K562 (cell line): ENCODE results near the gene DET1. TPM values are rescaled to one million over a fixed set of nuclear protein-coding genes. Genes with fewer than 3 reads are reported as not detected.

Experiments
- ATAC-seq: fragments of 200-7000 bp; cut with Tn5 transposase; 3 replicates; pipeline ENCODE4 v1.9.1; 2020; ENCODE audit warnings: moderate library complexity
- BruUV-seq: library from RNA; stranded (reverse); fragments of 400-500 nt; replicated peaks from 2 replicates; lab custom pipeline; 2021; lab: Mats Ljungman, UMichigan
- CTCF ChIA-PET: fragments of 300-600 bp; formaldehyde crosslinking; extraction: SDS; loops from one replicate; lab custom pipeline; 2021; ENCODE audit warnings: low intra/inter-chr PET ratio; lab: Yijun Ruan, JAX
- POLR2A ChIA-PET: fragments of 300-600, 350-650 bp; sonication (Branson Sonifier 250); formaldehyde crosslinking; extraction: SDS; loops from one replicate; lab custom pipeline; 2021; ENCODE audit warnings: antibody characterized with exemption, inconsistent platforms; lab: Yijun Ruan, JAX
- DNase-seq, 4 experiments: peaks; one replicate each; pipeline versions ENCODE4 v3.0.0 to v3.0.0-alpha.2; 2011 to 2018; ENCODE audit warnings: low spot score in 3 of 4, mixed read lengths in 3 of 4; ENCODE audit errors: extremely low read depth in 1 of 4
- FAIRE-seq: peaks from 2 replicates; lab custom pipeline; 2011; peaks lifted over from hg19 to GRCh38; lab: Jason Lieb, UNC
- H2AFZ ChIP-seq: 2 replicates; pipeline ENCODE4 v1.6.0; 2011; ENCODE audit warnings: low read depth, low read length, control low read depth, inconsistent platforms
- H3K27ac ChIP-seq: fragments of 200-600 bp; 3 replicates; pipeline ENCODE4 v1.8.0; 2011; ENCODE audit warnings: low read depth, mild to moderate bottlenecking, control low read depth, inconsistent platforms, low read length, moderate library complexity, mixed read lengths; ENCODE audit errors: extremely low read depth
- H3K27me3 ChIP-seq, 2 experiments: fragments of 300-600 bp in 1 of 2; 2 replicates in 1 of 2; 3 replicates in 1 of 2; pipeline versions ENCODE4 v1.6.0 to v1.8.0; 2011; ENCODE audit warnings: inconsistent platforms in 2 of 2, low read length in 2 of 2, mild to moderate bottlenecking in 1 of 2, mixed read lengths in 1 of 2, moderate library complexity in 1 of 2; ENCODE audit not compliant: control insufficient read depth in 2 of 2, insufficient read depth in 2 of 2
- H3K36me3 ChIP-seq: fragments of 300-600 bp; 3 replicates; pipeline ENCODE4 v1.8.0; 2011; ENCODE audit warnings: mild to moderate bottlenecking, low read length, inconsistent platforms; ENCODE audit not compliant: control insufficient read depth, insufficient read depth
- H3K4me1 ChIP-seq, 2 experiments: fragments of 200-600 bp in 1 of 2; replicated peaks in 1 of 2; 2 replicates in 1 of 2; 3 replicates in 1 of 2; pipeline versions ENCODE4 v1.5.1 to v1.8.0; 2011; ENCODE audit warnings: inconsistent platforms in 2 of 2, low read length in 2 of 2, mild to moderate bottlenecking in 1 of 2, mixed read lengths in 1 of 2, moderate library complexity in 1 of 2; ENCODE audit not compliant: control insufficient read depth in 2 of 2, insufficient read depth in 2 of 2
- H3K4me2 ChIP-seq: 2 replicates; pipeline ENCODE4 v1.6.1; 2011; ENCODE audit warnings: low read length, control low read depth, inconsistent platforms, mixed read lengths; ENCODE audit not compliant: insufficient read depth
- H3K4me3 ChIP-seq: fragments of 200-600 bp; sonication (generic), shearing (Covaris generic); 2 replicates; pipeline ENCODE4 v1.5.1; 2016; ENCODE audit warnings: control low read depth, inconsistent platforms
- H3K79me2 ChIP-seq: fragments of 200-600 bp; 3 replicates; pipeline ENCODE4 v1.8.0; 2011; ENCODE audit warnings: low read length, inconsistent platforms; ENCODE audit not compliant: control insufficient read depth, insufficient read depth
- H3K9ac ChIP-seq, 2 experiments: 2 replicates each; pipeline versions ENCODE4 v1.6.0 to v1.6.1; 2011; ENCODE audit warnings: low read depth in 2 of 2, low read length in 2 of 2, control low read depth in 1 of 2, inconsistent platforms in 1 of 2, mild to moderate bottlenecking in 1 of 2, mixed read lengths in 1 of 2; ENCODE audit not compliant: insufficient read depth in 1 of 2
- H3K9me1 ChIP-seq: one replicate; pipeline ENCODE4 v1.6.0; 2011; ENCODE audit warnings: inconsistent platforms, mild to moderate bottlenecking, low read length, moderate library complexity; ENCODE audit not compliant: control insufficient read depth, insufficient read depth
- H3K9me3 ChIP-seq: replicated peaks from 2 replicates; pipeline ENCODE4 v1.5.1; 2011; ENCODE audit warnings: low read depth, low read length, inconsistent platforms; ENCODE audit not compliant: control insufficient read depth, insufficient read depth
- H4K20me1 ChIP-seq: replicated peaks from 2 replicates; pipeline ENCODE4 v1.6.1; 2011; ENCODE audit warnings: low read length, inconsistent platforms, mixed read lengths; ENCODE audit not compliant: control insufficient read depth, insufficient read depth
- ATF3 ChIP-seq, 2 experiments: fragments of 450-650 bp in 1 of 2; sonication (generic) in 1 of 2; formaldehyde crosslinking in 1 of 2; IDR thresholded peaks in 1 of 2; conservative IDR thresholded peaks in 1 of 2; 2 replicates each; pipeline versions ENCODE4 v1.6.1 to v1.8.1; 2016 to 2023; ENCODE audit warnings: mild to moderate bottlenecking in 2 of 2, moderate library complexity in 2 of 2, inconsistent platforms in 1 of 2, missing genetic modification reagents in 1 of 2
- MYC ChIP-seq, 2 experiments: fragments of 250-450 bp in 1 of 2; sonication (Bioruptor Pico) in 1 of 2; IDR thresholded peaks; 2 replicates each; pipeline versions ENCODE4 v1.5.1 to v1.6.1; 2012 to 2021; ENCODE audit warnings: low read depth in 2 of 2, borderline replicate concordance in 1 of 2, improper control_type of control experiment in 1 of 2, low read length in 1 of 2, mild to moderate bottlenecking in 1 of 2, moderate library complexity in 1 of 2
- NCOA2 ChIP-seq, 2 experiments: fragments of 450-650 bp; IDR thresholded peaks; 2 replicates each; pipeline ENCODE4 v1.6.1; 2018; ENCODE audit warnings: mild to moderate bottlenecking in 2 of 2, moderate library complexity in 1 of 2; ENCODE audit not compliant: partially characterized antibody in 2 of 2
- PBX2 ChIP-seq, 2 experiments: IDR thresholded peaks in 1 of 2; conservative IDR thresholded peaks in 1 of 2; 2 replicates each; pipeline ENCODE4 v1.6.1; 2016; ENCODE audit warnings: low read depth in 2 of 2, mild to moderate bottlenecking in 1 of 2, missing compliant biosample characterization in 1 of 2, missing genetic modification characterization in 1 of 2, moderate library complexity in 1 of 2
- POLR2AphosphoS2 ChIP-seq: IDR thresholded peaks from 2 replicates; pipeline ENCODE4 v1.6.1; 2012; ENCODE audit warnings: low read length, improper control_type of control experiment
- PREB ChIP-seq: sonication (generic); formaldehyde crosslinking; IDR thresholded peaks from 2 replicates; pipeline ENCODE4 v1.8.1; 2023; ENCODE audit warnings: mild to moderate bottlenecking, missing genetic modification reagents
- SIN3B ChIP-seq: fragments of 450-650 bp; IDR thresholded peaks from 2 replicates; pipeline ENCODE4 v1.6.1; 2017; ENCODE audit warnings: low read depth, mild to moderate bottlenecking, moderate library complexity
- TCF15 ChIP-seq: fragments of 250-450 bp; sonication (Bioruptor Pico); IDR thresholded peaks from 2 replicates; pipeline ENCODE4 v1.8.0; 2022; ENCODE audit warnings: moderate library complexity, mild to moderate bottlenecking, inconsistent platforms
- TRIM24 ChIP-seq, 2 experiments: fragments of 450-650 bp; IDR thresholded peaks; 2 replicates each; pipeline ENCODE4 v1.6.1; 2016
- ZNF140 ChIP-seq: fragments of 250-450 bp; sonication (Bioruptor Pico); IDR thresholded peaks from 2 replicates; pipeline ENCODE4 v1.8.0; 2021; ENCODE audit warnings: moderate library complexity, mild to moderate bottlenecking, inconsistent platforms
- ZNF668 ChIP-seq: fragments of 250-450 bp; sonication (Bioruptor Pico); IDR thresholded peaks from 2 replicates; pipeline ENCODE4 v1.8.0; 2022; ENCODE audit warnings: mild to moderate bottlenecking, inconsistent platforms
- in situ Hi-C: fragments of 300-500 bp; cut with MboI; formaldehyde crosslinking; loops from 4 replicates; pipeline ENCODE4 v1.15.0; 2018; ENCODE audit warnings: inconsistent platforms, mixed read lengths
- intact Hi-C: fragments of 100-400 bp; cut with micrococcal nuclease; formaldehyde crosslinking; loops from 2 replicates; pipeline ENCODE4 v1.14.2; 2022
- polyA plus RNA-seq, 8 experiments: library from polyadenylated mRNA; depleted of rRNA in 4 of 8; stranded (reverse) in 5 of 8; unstranded in 3 of 8; fragments of >200 nt; fragmentation: Nextera tagmentation in 2 of 8; fragmentation: Illumina TruSeq in 1 of 8; extraction: Ambion mirVana in 2 of 8; extraction: Trizol in 1 of 8; gene quantifications; 2 replicates each; pipeline versions ENCODE4 v1.2.1 to v1.2.3, GENCODE V29; 2011 to 2014; ENCODE audit warnings: inconsistent platforms in 1 of 8, missing spikeins in 1 of 8
- total RNA-seq, 7 experiments: library from RNA; depleted of rRNA in 6 of 7; stranded (reverse); fragments of >200 nt in 6 of 7; fragmentation: Illumina TruSeq in 2 of 7; extraction: Trizol in 2 of 7; gene quantifications; 2 replicates each; pipeline versions ENCODE4 v1.2.1 to v1.2.3, GENCODE V29; 2011 to 2021; ENCODE audit warnings: low replicate concordance in 1 of 7

DET1 gene
- total and polyA plus RNA-seq, 9 of the 15 experiments (the other 6 are each of a cell fraction or from before 2014, with no cell fraction given) = 4.2 to 8.1 (median 6.0) TPM

GRCh38 chr15:88535607-88536313 lies 10.7 kb downstream of the DET1 start (continued):
- TF ChIP-seq PBX2 (CRISPR knock-in tag; IDR thresholded peaks at IDR 0.05; ENCODE audit: low read depth) = no peak
- 0 out of 2 replicates have a peak, but pooled peaks have one; percentile 26 for TF ChIP-seq PBX2 (tag; conservative IDR thresholded peaks at IDR 0.05; ENCODE audit: low read depth)
- TF ChIP-seq TRIM24 (IDR thresholded peaks at IDR 0.05) = peak; percentile 95 to 96

GRCh38 chr15:88535100-88535499 lies 11.4 kb downstream of the DET1 start:
- Histone ChIP-seq H3K36me3 (peaks cover 14% of the 10 kb centered on the region; the same call in 2 of the 3 replicates), H4K20me1 (no peaks in the 10 kb centered on the region), H3K9ac (no peak overlapping the region), H3K79me2 (peaks cover 10% of the 10 kb centered on the region; the same call in 2 of the 3 replicates), H3K9me1 (no peaks in the 10 kb centered on the region), H3K4me1 (peaks cover 8 to 21% of the 10 kb centered on the region in 2 experiments; a peak in 4 of 5 replicates), H3K9me3 (peaks cover 10% of the 10 kb centered on the region), H3K27me3 (no peaks in the 10 kb centered on the region), H3K4me2 (no peak overlapping the region), H3K27ac (no peak overlapping the region), H2AFZ (no peak overlapping the region)
- ATAC-seq (no peak), FAIRE-seq (no peak), DNase-seq (no peak)
- no TSS peak for BruUV-seq
- POLR2A ChIA-PET = no interaction called here
- intact Hi-C loops = no loop called here
- CTCF ChIA-PET = no interaction called here
- TF ChIP-seq PREB (CRISPR knock-in tag) (no peak), POLR2AphosphoS2 (no peak), MYC (IDR thresholded peaks at IDR 0.05; ENCODE audit: low read depth, low read length) (no peak), MYC (CRISPR knock-in tag; IDR thresholded peaks at IDR 0.05; ENCODE audit: borderline replicate concordance, low read depth) (no peak), SIN3B (no peak), ATF3 (IDR thresholded peaks at IDR 0.05) (peak; percentile 79), ATF3 (CRISPR knock-in tag; conservative IDR thresholded peaks at IDR 0.05) (no peak), NCOA2 (IDR thresholded peaks at IDR 0.05; ENCODE audit: partially characterized antibody in 2 of 2) (no peak), ZNF140 (CRISPR knock-in tag) (no peak), TRIM24 (IDR thresholded peaks at IDR 0.05) (peak; percentile 13 to 19; a peak in 1 of 4 replicates), TCF15 (CRISPR knock-in tag) (no peak), ZNF668 (no peak)
- TF ChIP-seq, all 486 proteins: peak for 2
- H3K4me3 ChIP-seq = no peak overlapping the region
- in situ Hi-C loops = no loop called here
